B cell (primary cell): ENCODE results near the gene XYLT2. TPM values are rescaled to one million over a fixed set of nuclear protein-coding genes. Genes with fewer than 3 reads are reported as not detected.
"Not testable (repeated sequence)": the region's sequence is repeated elsewhere in the genome, so short reads cannot be mapped to it uniquely, and the experiment has no call there.

Experiments
- ATAC-seq: fragments of 200-7000 bp; cut with Tn5 transposase; one replicate; pipeline ENCODE4 v1.10.0; 2021; ENCODE audit warnings: low read depth, mild to moderate bottlenecking, moderate number of reproducible peaks, moderate library complexity
- CTCF ChIA-PET: fragments of 350-600 bp; sonication (Branson Sonifier 250); formaldehyde crosslinking; loops from one replicate; lab custom pipeline; 2021; ENCODE audit warnings: antibody characterized with exemption, inconsistent platforms; lab: Charles Lee
- POLR2A ChIA-PET: fragments of 350-600 bp; sonication (Branson Sonifier 250); formaldehyde crosslinking; loops from one replicate; lab custom pipeline; 2021; ENCODE audit warnings: antibody characterized with exemption; lab: Charles Lee
- DNase-seq: peaks from one replicate; pipeline ENCODE4 v3.0.0; 2013
- H2AFZ ChIP-seq: 2 replicates; pipeline ENCODE4 v1.6.1; 2012; ENCODE audit warnings: mild to moderate bottlenecking, low read depth, low read length; ENCODE audit not compliant: insufficient read depth, poor library complexity, severe bottlenecking
- H3K27ac ChIP-seq, 2 donors: 1 replicate in 1 of 2; 2 replicates in 1 of 2; pipeline ENCODE4 v1.5.1; 2012 to 2013; ENCODE audit warnings: low read length in 2 of 2, mild to moderate bottlenecking in 2 of 2, moderate library complexity in 1 of 2
- H3K27me3 ChIP-seq, 4 experiments: fragments of 200-600 bp in 1 of 4; sonication (generic) in 1 of 4; replicated peaks in 1 of 4; 1 replicate in 2 of 4; 2 replicates in 2 of 4; pipeline versions ENCODE4 v1.6.1 to v1.7.0; 2013 to 2016; ENCODE audit warnings: low read length in 3 of 4, mild to moderate bottlenecking in 2 of 4, mixed read lengths in 1 of 4, moderate library complexity in 1 of 4; ENCODE audit not compliant: insufficient read depth in 4 of 4, control insufficient read depth in 3 of 4; ENCODE audit errors: control extremely low read depth in 1 of 4
- H3K36me3 ChIP-seq, 2 experiments: replicated peaks in 1 of 2; 1 replicate in 1 of 2; 2 replicates in 1 of 2; pipeline versions ENCODE4 v1.6.1 to v1.7.1; 2013; ENCODE audit warnings: low read length in 1 of 2; ENCODE audit not compliant: insufficient read depth in 2 of 2, control insufficient read depth in 1 of 2; ENCODE audit errors: control extremely low read depth in 1 of 2, extremely low read depth in 1 of 2
- H3K4me1 ChIP-seq, 2 donors: fragments of 200-600 bp in 1 of 2; sonication (generic) in 1 of 2; 1 replicate in 1 of 2; 2 replicates in 1 of 2; pipeline versions ENCODE4 v1.5.1 to v1.6.1; 2013 to 2017; ENCODE audit warnings: low read length in 2 of 2; ENCODE audit not compliant: control insufficient read depth in 2 of 2, insufficient read depth in 2 of 2
- H3K4me2 ChIP-seq: replicated peaks from 2 replicates; pipeline ENCODE3; 2012; ENCODE audit warnings: mild to moderate bottlenecking, low read depth, low read length; ENCODE audit not compliant: poor library complexity, severe bottlenecking
- H3K4me3 ChIP-seq, 5 experiments: fragments of 200-600 bp in 1 of 5; sonication (generic) in 1 of 5; 1 replicate in 3 of 5; 2 replicates in 2 of 5; pipeline versions ENCODE4 v1.5.1 to v1.7.0; 2011 to 2016; ENCODE audit warnings: low read length in 4 of 5, mild to moderate bottlenecking in 4 of 5, low read depth in 2 of 5, control low read depth in 1 of 5, moderate library complexity in 1 of 5; ENCODE audit not compliant: insufficient read depth in 1 of 5; ENCODE audit errors: control extremely low read depth in 1 of 5, extremely low read depth in 1 of 5
- H3K79me2 ChIP-seq: fragments of 200-600 bp; sonication (generic); one replicate; pipeline ENCODE4 v1.6.0; 2016; ENCODE audit warnings: low read length; ENCODE audit not compliant: control insufficient read depth, insufficient read depth
- H3K9ac ChIP-seq: fragments of 200-600 bp; sonication (generic); 2 replicates; pipeline ENCODE4 v1.6.1; 2017; ENCODE audit warnings: mild to moderate bottlenecking, low read length, moderate library complexity
- H3K9me3 ChIP-seq, 3 donors: one replicate each; pipeline versions ENCODE4 v1.6.1 to v1.7.1; 2013; ENCODE audit warnings: low read length in 2 of 3; ENCODE audit not compliant: control insufficient read depth in 2 of 3, insufficient read depth in 1 of 3; ENCODE audit errors: control extremely low read depth in 1 of 3
- H4K20me1 ChIP-seq: 2 replicates; pipeline ENCODE4 v1.6.0; 2012; ENCODE audit warnings: mild to moderate bottlenecking, low read length; ENCODE audit not compliant: insufficient read depth, control insufficient read depth, poor library complexity, severe bottlenecking
- H3K27ac Mint-ChIP-seq: one replicate; pipeline ENCODE4 v1.8.0; 2021; ENCODE audit warnings: mixed read lengths
- H3K27me3 Mint-ChIP-seq: one replicate; pipeline ENCODE4 v1.8.0; 2021; ENCODE audit warnings: mixed read lengths
- H3K4me1 Mint-ChIP-seq: one replicate; pipeline ENCODE4 v1.8.0; 2021; ENCODE audit warnings: mixed read lengths
- H3K4me3 Mint-ChIP-seq: one replicate; pipeline ENCODE4 v1.8.0; 2021; ENCODE audit warnings: mixed read lengths
- H3K9me3 Mint-ChIP-seq: one replicate; pipeline ENCODE4 v1.8.0; 2022; ENCODE audit warnings: mixed read lengths; ENCODE audit not compliant: insufficient read depth
- EZH2 ChIP-seq: IDR thresholded peaks from 2 replicates; pipeline ENCODE4 v1.6.1; 2012; ENCODE audit warnings: borderline replicate concordance, low read depth, mild to moderate bottlenecking, moderate library complexity, low read length; ENCODE audit not compliant: insufficient read depth, poor library complexity, severe bottlenecking
- WGBS: methylation state at CpG from one replicate; pipeline ENCODE4 v1.1.5; 2013; ENCODE audit warnings: missing lambda C conversion rate; ENCODE audit not compliant: insufficient coverage; 5-methylcytosine and 5-hydroxymethylcytosine counted together
- intact Hi-C: fragments of 100-400 bp; cut with micrococcal nuclease; formaldehyde crosslinking; loops from one replicate; pipeline ENCODE4 v1.10.0; 2022
- polyA plus RNA-seq: library from polyadenylated mRNA; depleted of rRNA; stranded (reverse); fragments of >200 nt; gene quantifications from 2 replicates; pipeline ENCODE4 v1.2.3, GENCODE V29; 2012
- total RNA-seq, 2 donors: library from RNA; stranded (reverse); fragments of 120-200 nt in 1 of 2; gene quantifications; 1 replicate in 1 of 2; 2 replicates in 1 of 2; pipeline versions ENCODE4 v1.2.3 to v1.2.4, GENCODE V29; 2013 to 2022
- TF ChIP-seq, protein P1 (sequence below): fragments of 200-600 bp; IDR thresholded peaks from one replicate; pipeline ENCODE4 v1.8.0; 2022; ENCODE audit warnings: antibody characterized with exemption, mild to moderate bottlenecking

The XYLT2 gene
- total and polyA plus RNA-seq, 2 donors (not counting 1 experiment from before 2014, with no cell fraction given), result 21.5 to 29.9 TPM

DNA sequence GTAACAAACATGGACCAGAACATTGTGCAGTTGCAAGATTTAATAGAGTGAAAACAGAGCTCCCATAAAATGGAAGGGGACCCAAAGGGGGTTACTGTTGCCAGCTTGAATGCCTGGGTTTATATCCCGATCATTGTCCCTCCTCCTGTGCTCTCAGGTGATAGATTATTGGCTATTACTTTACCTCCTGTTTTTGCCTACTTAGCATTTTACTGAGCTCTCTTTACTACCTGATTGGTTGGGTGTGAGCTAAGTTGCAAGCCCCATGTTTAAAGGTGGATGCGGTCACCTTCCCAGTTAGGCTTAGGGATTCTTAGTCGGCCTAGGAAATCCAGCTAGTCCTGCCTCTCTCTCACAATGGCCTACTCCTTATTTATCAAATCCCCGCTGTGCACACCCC is 59.4 kb downstream of the XYLT2 start:
- ATAC-seq, DNase-seq, H3K79me2 ChIP-seq, H3K27ac ChIP-seq, intact Hi-C loops, H3K9ac ChIP-seq, H3K4me1 Mint-ChIP-seq, H3K4me1 ChIP-seq, H3K36me3 ChIP-seq, H3K9me3 Mint-ChIP-seq, H3K4me2 ChIP-seq, H3K27me3 ChIP-seq, H3K4me3 ChIP-seq, H3K4me3 Mint-ChIP-seq, H3K27ac Mint-ChIP-seq, H3K9me3 ChIP-seq, H2AFZ ChIP-seq, H4K20me1 ChIP-seq: not testable (repeated sequence)
- peaks cover 14% of the 10 kb centered on the region for H3K27me3 Mint-ChIP-seq
- WGBS, result no CpG with 5 or more reads among the region's 4 CpGs
- ChIA-PET CTCF (interaction anchor here (2.4 kb wide), 1 partner anchor 8 kb away, joined by 11 read pairs; the partner anchor contains the start of gene LRRC59), POLR2A (interaction anchor here (0.5 kb wide), 1 partner anchor 33 kb away, joined by 5 read pairs; no protein-coding TSS in a partner anchor)

DNA sequence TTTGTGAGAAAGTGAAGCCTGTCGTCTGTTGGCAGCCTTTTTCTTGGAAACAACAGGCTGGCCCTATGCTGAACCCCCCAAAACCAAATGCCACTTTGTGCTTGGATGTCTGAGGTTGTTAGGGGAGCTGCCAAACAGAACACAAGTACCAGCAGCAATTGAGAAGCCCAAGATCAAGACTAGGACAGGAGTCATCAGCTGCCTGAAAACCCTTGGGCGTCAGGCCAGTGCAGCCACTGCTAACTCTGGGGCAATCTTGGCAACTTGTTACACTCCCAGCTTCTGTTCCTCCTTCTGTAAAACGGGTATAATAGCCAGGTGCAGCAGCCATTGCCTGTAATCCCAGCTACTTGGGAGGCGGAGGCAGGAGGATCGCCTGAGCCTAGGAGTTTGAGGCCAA is 60.7 kb downstream of the XYLT2 start:
- H3K36me3 ChIP-seq, result no peaks in the 10 kb centered on the region
- no peaks in the 10 kb centered on the region for H3K9me3 Mint-ChIP-seq
- no peaks in the 10 kb centered on the region for H3K4me1 ChIP-seq
- no peaks in the 10 kb centered on the region for H3K79me2 ChIP-seq
- H3K27ac ChIP-seq, result no peak overlapping the region
- H3K4me2 ChIP-seq, result no peak overlapping the region
- H3K4me1 Mint-ChIP-seq, result no peaks in the 10 kb centered on the region
- no peak overlapping the region for H3K4me3 Mint-ChIP-seq
- H3K27ac Mint-ChIP-seq, result no peak overlapping the region
- ChIA-PET POLR2A (interaction anchor here (0.7 kb wide), 1 partner anchor 286 kb away, joined by 6 read pairs; no protein-coding TSS in a partner anchor), CTCF (interaction anchor here (0.7 to 2.4 kb wide), 2 partner anchors 9 to 98 kb away, joined by 3 to 11 read pairs; partner anchors contain the start of gene LRRC59)
- no peaks in the 10 kb centered on the region for H4K20me1 ChIP-seq
- TF ChIP-seq, protein P1, sequence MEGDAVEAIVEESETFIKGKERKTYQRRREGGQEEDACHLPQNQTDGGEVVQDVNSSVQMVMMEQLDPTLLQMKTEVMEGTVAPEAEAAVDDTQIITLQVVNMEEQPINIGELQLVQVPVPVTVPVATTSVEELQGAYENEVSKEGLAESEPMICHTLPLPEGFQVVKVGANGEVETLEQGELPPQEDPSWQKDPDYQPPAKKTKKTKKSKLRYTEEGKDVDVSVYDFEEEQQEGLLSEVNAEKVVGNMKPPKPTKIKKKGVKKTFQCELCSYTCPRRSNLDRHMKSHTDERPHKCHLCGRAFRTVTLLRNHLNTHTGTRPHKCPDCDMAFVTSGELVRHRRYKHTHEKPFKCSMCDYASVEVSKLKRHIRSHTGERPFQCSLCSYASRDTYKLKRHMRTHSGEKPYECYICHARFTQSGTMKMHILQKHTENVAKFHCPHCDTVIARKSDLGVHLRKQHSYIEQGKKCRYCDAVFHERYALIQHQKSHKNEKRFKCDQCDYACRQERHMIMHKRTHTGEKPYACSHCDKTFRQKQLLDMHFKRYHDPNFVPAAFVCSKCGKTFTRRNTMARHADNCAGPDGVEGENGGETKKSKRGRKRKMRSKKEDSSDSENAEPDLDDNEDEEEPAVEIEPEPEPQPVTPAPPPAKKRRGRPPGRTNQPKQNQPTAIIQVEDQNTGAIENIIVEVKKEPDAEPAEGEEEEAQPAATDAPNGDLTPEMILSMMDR, result no peak
- TF ChIP-seq EZH2, result no peak
- no peak overlapping the region for H3K4me3 ChIP-seq
- peaks cover 0 to 6% (median 1%) of the 10 kb centered on the region in 4 experiments for H3K27me3 ChIP-seq
- 92% methylated on average over 1 of the region's 5 CpGs for WGBS
- no peaks in the 10 kb centered on the region for H3K9me3 ChIP-seq
- intact Hi-C loops, result no loop called here
- no peak overlapping the region for H2AFZ ChIP-seq
- DNase-seq (no peak), ATAC-seq (no peak)
- H3K9ac ChIP-seq, result no peak overlapping the region
- peaks cover 15% of the 10 kb centered on the region for H3K27me3 Mint-ChIP-seq
